CD1c-positive myeloid dendritic cell (primary cell): ENCODE results near the gene ATP1A1.
A peak's percentile ranks its signal among the peaks of the same experiment; 100 is the strongest.

Experiments
- DNase-seq: peaks from one replicate; pipeline ENCODE4 v3.0.0-alpha.2; 2016; ENCODE audit errors: extremely low spot score

ATP1A1 gene

GRCh38 chr1:116391185-116391584 lies 18.1 kb downstream of the ATP1A1 start:
- DNase-seq: no peak

GRCh38 chr1:116392717-116393404 lies 19.8 kb downstream of the ATP1A1 start:
- no peak for DNase-seq

- no peak for DNase-seq
Observed at GRCh38 chr1:116393792-116394191, 20.7 kb downstream of the ATP1A1 start.

GRCh38 chr1:116394270-116394669 lies 21.2 kb downstream of the ATP1A1 start:
- DNase-seq: no peak

GRCh38 chr1:116396769-116397168 lies 23.7 kb downstream of the ATP1A1 start:
- DNase-seq: no peak

GRCh38 chr1:116397728-116398127 lies 24.7 kb downstream of the ATP1A1 start:
- no peak for DNase-seq

GRCh38 chr1:116400780-116401179 lies 27.7 kb downstream of the ATP1A1 start:
- DNase-seq: no peak

- no peak for DNase-seq
Observed at GRCh38 chr1:116401646-116402176, 28.7 kb downstream of the ATP1A1 start.

GRCh38 chr1:116402333-116402732 lies 29.3 kb downstream of the ATP1A1 start:
- DNase-seq: no peak

GRCh38 chr1:116403496-116404136 lies 30.6 kb downstream of the ATP1A1 start:
- DNase-seq: no peak

- DNase-seq: no peak
Observed at GRCh38 chr1:116404699-116405098, 31.7 kb downstream of the ATP1A1 start.

GRCh38 chr1:116405241-116406135 lies 32.4 kb downstream of the ATP1A1 start:
- no peak for DNase-seq

GRCh38 chr1:116407033-116407432 lies 34.0 kb downstream of the ATP1A1 start:
- no peak for DNase-seq

- no peak for DNase-seq
Observed at GRCh38 chr1:116408193-116408592, 35.1 kb downstream of the ATP1A1 start.

GRCh38 chr1:116408803-116409720 lies 36.0 kb downstream of the ATP1A1 start:
- DNase-seq: no peak

- DNase-seq: no peak
Observed at GRCh38 chr1:116409751-116410191, 36.7 kb downstream of the ATP1A1 start.

- DNase-seq: peak; percentile 6
Observed at GRCh38 chr1:116411784-116412479, 38.9 kb downstream of the ATP1A1 start.

GRCh38 chr1:116412480-116412798 lies 39.4 kb downstream of the ATP1A1 start:
- no peak for DNase-seq

GRCh38 chr1:116412898-116413297 lies 39.9 kb downstream of the ATP1A1 start:
- DNase-seq: no peak

- DNase-seq: no peak
Observed at GRCh38 chr1:116413414-116413813, 40.4 kb downstream of the ATP1A1 start.

- DNase-seq: no peak
Observed at GRCh38 chr1:116414364-116414763, 41.3 kb downstream of the ATP1A1 start.
